ENCODE measurements around the gene SLC22A2. TPM values are rescaled to one million over a fixed set of nuclear protein-coding genes. Genes with fewer than 3 reads are reported as not detected.

Gene SLC22A2
- 0.11 TPM in 1 of 2 replicates, not detected in the other for total RNA-seq

DNA sequence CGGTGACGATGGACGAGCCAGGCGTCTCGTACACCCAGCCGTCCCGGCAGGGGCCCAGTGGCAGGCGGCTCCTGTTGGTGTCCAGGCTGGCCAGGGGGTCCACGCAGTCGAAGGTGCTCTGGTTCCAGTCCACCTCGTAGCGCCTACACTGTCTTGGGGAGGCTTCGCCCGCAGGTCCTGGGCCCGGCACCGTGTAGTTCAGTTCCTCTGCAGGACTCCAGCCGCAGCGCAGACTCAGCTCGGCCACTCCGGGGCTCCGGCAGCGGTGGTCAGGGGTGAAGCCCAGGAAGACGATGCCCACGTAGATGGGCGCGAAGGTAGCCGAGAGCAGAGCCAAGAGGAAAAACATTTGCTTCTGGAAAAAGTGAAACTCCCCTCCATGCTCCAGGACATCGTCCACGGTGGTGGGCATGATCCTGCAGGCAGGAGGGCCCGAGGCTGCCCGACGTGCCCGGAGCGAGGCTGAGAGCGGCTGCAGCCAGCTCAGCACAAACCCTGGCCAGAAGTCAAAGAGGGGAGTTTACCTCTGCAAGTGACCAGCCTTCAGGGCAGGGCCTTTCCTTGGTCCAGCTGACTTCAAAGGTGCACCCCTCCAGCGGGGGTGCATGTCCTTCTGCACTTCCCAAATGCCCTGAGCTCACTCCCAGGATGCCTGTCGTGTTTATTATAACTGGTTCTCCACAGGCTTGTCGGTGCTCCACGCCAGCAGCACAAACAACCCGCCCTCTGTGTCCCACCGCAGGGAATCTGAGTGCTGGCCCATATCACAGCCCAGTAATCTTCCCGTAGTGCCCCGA, at the start of gene SLC22A2:
TSS of gene SLC22A2 (minus strand) at position 476 of the 797 bp plus-strand sequence. CDS start at position 412, 64 bp downstream.

Other genes starting within 250 kb of the SLC22A2 start
- gene SLC22A1, start 137.0 kb downstream of the SLC22A2 start, total RNA-seq: 0.52 and 1.1 TPM in 2 replicates
- 1.7 and 2.7 TPM in 2 replicates for gene SLC22A3, start 89.6 kb upstream of the SLC22A2 start, total RNA-seq

Data from articular chondrocyte of knee joint (primary cell).